ENCODE data around the gene TARS2. TPM values are rescaled to one million over a fixed set of nuclear protein-coding genes. Genes with fewer than 3 reads are reported as not detected.
A peak's percentile ranks its signal among the peaks of the same experiment; 100 is the strongest.

TARS2 gene
- total and polyA plus RNA-seq, 2 of the 13 experiments (the other 11 are each of a cell fraction or from before 2014, with no cell fraction given): 21.3 to 22.8 TPM

DNA sequence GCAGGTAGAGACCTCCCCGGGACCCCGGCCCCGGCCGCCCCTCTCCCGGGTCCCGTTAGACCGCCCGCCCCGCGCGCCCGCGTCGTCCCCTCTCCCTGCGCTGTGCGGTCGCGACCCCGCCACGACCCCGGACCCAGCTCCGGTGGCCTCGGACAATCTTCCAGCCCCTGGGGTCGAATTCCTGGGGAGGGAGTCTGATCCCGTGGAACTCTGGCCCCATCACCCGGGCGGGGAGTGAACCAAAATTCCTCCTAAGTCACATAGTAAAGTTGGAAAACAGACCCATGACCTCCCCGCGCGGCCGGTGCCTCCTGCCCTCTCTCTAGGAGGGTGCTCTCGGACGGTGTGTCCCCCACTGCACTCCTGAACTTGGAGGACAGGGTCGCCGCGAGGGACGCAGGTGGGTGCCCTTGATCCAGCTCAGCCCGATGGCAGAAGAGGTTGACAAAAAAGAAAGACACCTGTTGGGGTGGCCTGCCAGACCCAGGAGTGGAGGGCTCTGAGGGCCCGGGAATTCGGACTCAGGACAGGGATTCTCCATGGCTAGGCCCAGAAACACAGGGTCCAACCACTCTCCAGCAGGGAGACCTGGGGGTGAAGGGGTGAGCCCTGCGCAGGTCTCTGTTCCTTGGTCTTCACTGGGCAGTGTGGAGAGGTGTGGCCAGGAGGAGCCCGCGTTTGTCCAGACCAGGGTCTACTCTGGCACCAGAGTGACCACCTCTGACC is 62.4 kb downstream of the TARS2 start (continued):
- TF ChIP-seq, protein P1, sequence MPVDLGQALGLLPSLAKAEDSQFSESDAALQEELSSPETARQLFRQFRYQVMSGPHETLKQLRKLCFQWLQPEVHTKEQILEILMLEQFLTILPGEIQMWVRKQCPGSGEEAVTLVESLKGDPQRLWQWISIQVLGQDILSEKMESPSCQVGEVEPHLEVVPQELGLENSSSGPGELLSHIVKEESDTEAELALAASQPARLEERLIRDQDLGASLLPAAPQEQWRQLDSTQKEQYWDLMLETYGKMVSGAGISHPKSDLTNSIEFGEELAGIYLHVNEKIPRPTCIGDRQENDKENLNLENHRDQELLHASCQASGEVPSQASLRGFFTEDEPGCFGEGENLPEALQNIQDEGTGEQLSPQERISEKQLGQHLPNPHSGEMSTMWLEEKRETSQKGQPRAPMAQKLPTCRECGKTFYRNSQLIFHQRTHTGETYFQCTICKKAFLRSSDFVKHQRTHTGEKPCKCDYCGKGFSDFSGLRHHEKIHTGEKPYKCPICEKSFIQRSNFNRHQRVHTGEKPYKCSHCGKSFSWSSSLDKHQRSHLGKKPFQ (CRISPR knock-in tag; IDR thresholded peaks at IDR 0.05; ENCODE audit: insufficient replicate concordance): peak; percentile 9
- TF ChIP-seq, protein P2, sequence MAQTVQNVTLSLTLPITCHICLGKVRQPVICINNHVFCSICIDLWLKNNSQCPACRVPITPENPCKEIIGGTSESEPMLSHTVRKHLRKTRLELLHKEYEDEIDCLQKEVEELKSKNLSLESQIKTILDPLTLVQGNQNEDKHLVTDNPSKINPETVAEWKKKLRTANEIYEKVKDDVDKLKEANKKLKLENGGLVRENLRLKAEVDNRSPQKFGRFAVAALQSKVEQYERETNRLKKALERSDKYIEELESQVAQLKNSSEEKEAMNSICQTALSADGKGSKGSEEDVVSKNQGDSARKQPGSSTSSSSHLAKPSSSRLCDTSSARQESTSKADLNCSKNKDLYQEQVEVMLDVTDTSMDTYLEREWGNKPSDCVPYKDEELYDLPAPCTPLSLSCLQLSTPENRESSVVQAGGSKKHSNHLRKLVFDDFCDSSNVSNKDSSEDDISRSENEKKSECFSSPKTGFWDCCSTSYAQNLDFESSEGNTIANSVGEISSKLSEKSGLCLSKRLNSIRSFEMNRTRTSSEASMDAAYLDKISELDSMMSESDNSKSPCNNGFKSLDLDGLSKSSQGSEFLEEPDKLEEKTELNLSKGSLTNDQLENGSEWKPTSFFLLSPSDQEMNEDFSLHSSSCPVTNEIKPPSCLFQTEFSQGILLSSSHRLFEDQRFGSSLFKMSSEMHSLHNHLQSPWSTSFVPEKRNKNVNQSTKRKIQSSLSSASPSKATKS (CRISPR knock-in tag; IDR thresholded peaks at IDR 0.05): no peak
- TF ChIP-seq, protein P3, sequence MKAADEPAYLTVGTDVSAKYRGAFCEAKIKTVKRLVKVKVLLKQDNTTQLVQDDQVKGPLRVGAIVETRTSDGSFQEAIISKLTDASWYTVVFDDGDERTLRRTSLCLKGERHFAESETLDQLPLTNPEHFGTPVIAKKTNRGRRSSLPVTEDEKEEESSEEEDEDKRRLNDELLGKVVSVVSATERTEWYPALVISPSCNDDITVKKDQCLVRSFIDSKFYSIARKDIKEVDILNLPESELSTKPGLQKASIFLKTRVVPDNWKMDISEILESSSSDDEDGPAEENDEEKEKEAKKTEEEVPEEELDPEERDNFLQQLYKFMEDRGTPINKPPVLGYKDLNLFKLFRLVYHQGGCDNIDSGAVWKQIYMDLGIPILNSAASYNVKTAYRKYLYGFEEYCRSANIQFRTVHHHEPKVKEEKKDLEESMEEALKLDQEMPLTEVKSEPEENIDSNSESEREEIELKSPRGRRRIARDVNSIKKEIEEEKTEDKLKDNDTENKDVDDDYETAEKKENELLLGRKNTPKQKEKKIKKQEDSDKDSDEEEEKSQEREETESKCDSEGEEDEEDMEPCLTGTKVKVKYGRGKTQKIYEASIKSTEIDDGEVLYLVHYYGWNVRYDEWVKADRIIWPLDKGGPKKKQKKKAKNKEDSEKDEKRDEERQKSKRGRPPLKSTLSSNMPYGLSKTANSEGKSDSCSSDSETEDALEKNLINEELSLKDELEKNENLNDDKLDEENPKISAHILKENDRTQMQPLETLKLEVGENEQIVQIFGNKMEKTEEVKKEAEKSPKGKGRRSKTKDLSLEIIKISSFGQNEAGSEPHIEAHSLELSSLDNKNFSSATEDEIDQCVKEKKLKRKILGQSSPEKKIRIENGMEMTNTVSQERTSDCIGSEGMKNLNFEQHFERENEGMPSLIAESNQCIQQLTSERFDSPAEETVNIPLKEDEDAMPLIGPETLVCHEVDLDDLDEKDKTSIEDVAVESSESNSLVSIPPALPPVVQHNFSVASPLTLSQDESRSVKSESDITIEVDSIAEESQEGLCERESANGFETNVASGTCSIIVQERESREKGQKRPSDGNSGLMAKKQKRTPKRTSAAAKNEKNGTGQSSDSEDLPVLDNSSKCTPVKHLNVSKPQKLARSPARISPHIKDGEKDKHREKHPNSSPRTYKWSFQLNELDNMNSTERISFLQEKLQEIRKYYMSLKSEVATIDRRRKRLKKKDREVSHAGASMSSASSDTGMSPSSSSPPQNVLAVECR (CRISPR knock-in tag; IDR thresholded peaks at IDR 0.05; ENCODE audit: borderline replicate concordance): peak; percentile 39; the same call in 1 of the 2 replicates
- TF ChIP-seq, protein P4, sequence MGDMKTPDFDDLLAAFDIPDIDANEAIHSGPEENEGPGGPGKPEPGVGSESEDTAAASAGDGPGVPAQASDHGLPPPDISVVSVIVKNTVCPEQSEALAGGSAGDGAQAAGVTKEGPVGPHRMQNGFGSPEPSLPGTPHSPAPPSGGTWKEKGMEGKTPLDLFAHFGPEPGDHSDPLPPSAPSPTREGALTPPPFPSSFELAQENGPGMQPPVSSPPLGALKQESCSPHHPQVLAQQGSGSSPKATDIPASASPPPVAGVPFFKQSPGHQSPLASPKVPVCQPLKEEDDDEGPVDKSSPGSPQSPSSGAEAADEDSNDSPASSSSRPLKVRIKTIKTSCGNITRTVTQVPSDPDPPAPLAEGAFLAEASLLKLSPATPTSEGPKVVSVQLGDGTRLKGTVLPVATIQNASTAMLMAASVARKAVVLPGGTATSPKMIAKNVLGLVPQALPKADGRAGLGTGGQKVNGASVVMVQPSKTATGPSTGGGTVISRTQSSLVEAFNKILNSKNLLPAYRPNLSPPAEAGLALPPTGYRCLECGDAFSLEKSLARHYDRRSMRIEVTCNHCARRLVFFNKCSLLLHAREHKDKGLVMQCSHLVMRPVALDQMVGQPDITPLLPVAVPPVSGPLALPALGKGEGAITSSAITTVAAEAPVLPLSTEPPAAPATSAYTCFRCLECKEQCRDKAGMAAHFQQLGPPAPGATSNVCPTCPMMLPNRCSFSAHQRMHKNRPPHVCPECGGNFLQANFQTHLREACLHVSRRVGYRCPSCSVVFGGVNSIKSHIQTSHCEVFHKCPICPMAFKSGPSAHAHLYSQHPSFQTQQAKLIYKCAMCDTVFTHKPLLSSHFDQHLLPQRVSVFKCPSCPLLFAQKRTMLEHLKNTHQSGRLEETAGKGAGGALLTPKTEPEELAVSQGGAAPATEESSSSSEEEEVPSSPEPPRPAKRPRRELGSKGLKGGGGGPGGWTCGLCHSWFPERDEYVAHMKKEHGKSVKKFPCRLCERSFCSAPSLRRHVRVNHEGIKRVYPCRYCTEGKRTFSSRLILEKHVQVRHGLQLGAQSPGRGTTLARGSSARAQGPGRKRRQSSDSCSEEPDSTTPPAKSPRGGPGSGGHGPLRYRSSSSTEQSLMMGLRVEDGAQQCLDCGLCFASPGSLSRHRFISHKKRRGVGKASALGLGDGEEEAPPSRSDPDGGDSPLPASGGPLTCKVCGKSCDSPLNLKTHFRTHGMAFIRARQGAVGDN (CRISPR knock-in tag; IDR thresholded peaks at IDR 0.05): peak; percentile 7
- TF ChIP-seq HMG20B (CRISPR knock-in tag; conservative IDR thresholded peaks at IDR 0.05): no peak
- TF ChIP-seq ZFAT (CRISPR knock-in tag; conservative IDR thresholded peaks at IDR 0.05): no peak
- peak; percentile 49 for TF ChIP-seq TEAD3 (CRISPR knock-in tag; optimal IDR thresholded peaks at IDR 0.05; ENCODE audit: borderline replicate concordance)
- TF ChIP-seq ZNF879 (CRISPR knock-in tag; IDR thresholded peaks at IDR 0.05): no peak
- peak; percentile 83 for TF ChIP-seq AGO2 (optimal IDR thresholded peaks at IDR 0.05; ENCODE audit: low read depth, low read length)
- TF ChIP-seq ZNF605 (CRISPR knock-in tag; IDR thresholded peaks at IDR 0.05): peak; percentile 3; the same call in 1 of the 2 replicates
- peak; percentile 70 for TF ChIP-seq ZBTB7B (CRISPR knock-in tag; IDR thresholded peaks at IDR 0.05)
- no peak for TF ChIP-seq RFXAP (CRISPR knock-in tag; IDR thresholded peaks at IDR 0.05; ENCODE audit: borderline replicate concordance)
- peak; percentile 40; the same call in 1 of the 2 replicates for TF ChIP-seq BCL6 (CRISPR knock-in tag; IDR thresholded peaks at IDR 0.05)
- peak; percentile 35 for TF ChIP-seq HNF4A (CRISPR knock-in tag; IDR thresholded peaks at IDR 0.05)
- TF ChIP-seq TCF12 (IDR thresholded peaks at IDR 0.05): no peak
- TF ChIP-seq TCF12 (CRISPR knock-in tag; IDR thresholded peaks at IDR 0.05): no peak
- no peak for TF ChIP-seq SRY (CRISPR knock-in tag; IDR thresholded peaks at IDR 0.05)
- TF ChIP-seq ZNF282 (IDR thresholded peaks at IDR 0.05; ENCODE audit: partially characterized antibody): no peak
